GM21367 (cell line): ENCODE measurements around the gene KRT13.

Source experiments
- ATAC-seq: cut with Tn5 transposase; IDR thresholded peaks from one replicate; pipeline ENCODE4 v1.9.1; 2021; ENCODE audit not compliant: unreplicated experiment

Gene KRT13

DNA sequence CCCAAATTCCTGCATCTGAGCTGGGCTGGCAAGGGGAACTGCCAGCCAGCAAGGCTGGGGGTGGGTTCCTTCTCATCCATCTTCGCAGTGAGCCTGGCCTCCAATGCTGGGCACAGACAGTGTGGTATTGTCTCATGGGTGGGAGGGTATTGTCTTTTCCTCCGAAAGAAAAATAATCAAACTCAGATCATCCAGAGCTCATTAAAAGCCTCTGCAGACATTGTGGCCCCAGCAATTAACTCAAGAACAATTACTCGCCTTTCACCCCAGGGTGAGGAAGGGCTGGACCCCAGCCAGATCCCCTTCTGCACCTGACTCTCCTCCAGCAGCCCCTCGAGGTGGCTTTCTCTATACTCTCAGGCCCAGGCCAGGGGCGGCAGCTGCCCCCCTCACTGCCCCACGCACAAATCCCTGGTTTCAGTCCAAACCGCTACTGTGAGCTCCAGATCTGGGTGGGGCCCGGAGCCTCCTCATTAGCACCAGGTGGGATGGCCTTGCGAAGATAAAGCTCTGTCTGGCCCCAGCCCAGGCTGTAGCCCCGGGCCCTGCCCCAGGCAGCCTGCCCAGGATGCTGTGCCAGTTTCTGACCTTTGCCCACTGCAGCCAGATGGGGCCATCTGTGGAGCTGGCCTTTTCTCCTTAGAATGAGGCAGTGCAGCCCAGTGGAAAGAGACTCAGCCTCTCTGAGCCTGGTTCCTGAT lies 15.6 kb upstream of the KRT13 start:
- no peak for ATAC-seq

DNA sequence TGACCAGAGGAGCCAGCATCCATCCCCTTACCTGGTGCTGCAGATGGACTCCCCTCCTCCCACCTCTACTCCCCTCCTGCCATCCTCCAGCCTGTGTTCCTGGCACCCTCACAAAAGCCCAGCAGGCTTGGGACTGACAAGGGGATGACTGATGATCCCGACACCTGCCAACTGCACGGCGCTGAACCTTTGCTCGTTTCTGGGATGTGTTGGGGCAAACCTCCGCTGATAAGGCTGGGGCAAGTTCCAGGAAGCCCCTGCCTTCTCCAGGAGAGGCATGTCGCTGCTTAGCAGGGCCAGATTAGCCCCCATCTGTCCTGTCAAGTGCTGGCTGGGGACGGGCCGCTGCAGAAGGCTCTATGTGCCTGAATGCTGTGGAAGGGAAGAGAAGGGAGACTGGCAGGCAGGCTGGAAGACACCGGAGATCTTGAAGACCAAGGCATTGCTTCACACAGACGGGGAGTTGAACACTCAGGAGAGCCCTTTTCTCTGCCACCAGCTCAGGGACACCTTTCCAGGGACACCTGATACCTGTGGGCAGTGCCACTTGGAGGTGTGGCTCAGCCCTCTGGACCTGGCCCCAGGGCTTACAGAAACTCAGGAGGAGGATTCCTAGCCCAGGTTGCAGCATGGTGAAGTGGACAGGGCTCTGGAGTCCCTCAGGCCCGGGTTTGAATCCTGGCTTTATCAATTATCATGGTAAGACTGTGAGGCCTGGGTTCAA lies 14.3 kb upstream of the KRT13 start:
- ATAC-seq = no peak

DNA sequence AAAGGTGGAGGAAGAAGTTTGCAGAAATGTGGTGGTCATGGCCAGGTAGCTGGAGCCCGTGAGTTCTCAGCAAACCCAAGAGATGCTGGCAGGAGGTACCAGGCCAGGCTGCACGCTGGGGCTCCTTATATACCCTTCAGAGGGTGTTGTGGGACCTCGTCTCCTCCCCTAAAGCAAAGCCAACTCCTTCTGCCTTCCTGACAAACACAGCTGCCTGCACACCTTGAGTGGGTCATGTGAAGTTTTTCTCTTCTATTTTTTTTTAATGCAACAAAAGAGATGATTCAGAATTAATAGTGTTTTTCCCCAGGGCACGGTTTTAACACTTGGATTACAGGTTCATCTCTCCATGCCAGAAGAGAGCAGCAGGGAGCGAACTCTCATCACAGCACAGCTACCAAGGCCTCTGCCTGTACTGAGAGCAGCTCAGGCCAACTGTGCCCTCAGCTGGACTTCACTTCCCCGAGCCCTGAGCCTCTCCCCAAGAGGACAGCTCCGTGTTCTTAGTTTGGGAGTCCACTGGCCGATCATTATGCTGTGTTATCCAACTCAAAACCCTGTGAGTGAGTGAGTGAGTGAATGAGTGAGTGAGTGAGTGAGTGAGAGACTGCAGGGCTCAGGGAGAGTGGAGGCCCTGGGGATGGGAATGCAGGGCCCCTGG lies 13.5 kb upstream of the KRT13 start, which contains the start of gene KRT15:
KRT15 (minus strand) TSS at position 102 of the 661 bp plus-strand sequence; CDS start at position 39, 63 bp downstream.
- ATAC-seq = no peak

DNA sequence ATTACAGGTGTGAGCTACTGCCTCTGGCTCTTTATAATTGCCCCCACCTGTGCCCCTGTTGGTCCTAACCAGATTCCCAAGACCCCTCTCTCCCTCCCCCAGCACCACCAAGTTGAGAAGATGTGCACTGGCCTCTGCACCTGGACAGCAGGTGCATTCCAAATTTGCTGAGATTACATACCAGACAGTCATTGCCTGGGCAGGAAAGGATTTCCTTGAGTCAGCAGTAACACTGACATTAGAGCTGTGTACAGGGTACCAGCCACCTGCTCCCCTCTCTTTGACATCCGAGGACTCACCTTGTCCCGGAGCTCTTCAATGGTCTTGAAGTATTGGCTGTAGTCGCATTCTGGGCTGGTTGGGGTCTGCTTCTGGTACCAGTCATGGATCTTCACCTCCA lies 12.6 kb upstream of the KRT13 start:
- no peak for ATAC-seq

DNA sequence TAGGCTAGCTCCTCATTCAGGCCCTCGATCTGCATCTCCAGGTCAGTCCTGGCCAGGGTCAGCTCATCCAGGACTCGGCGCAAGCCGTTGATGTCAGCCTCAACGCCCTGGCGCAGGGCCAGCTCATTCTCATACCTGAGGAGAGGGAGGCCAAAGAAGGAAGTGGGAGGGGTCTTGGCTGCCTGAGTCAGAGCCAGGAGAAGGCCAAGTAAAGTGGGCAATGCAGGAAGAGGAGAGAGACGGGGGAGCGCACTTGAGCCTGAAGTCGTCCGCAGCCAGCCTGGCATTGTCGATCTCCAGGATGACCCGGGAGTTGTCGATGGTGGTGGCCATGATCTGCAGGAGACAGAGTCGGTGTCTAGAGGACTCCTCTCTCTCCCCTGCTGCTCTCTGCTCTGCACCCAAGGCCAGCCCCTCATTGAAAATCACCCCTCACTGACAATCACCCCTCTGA lies 11.4 kb upstream of the KRT13 start:
- no peak for ATAC-seq

DNA sequence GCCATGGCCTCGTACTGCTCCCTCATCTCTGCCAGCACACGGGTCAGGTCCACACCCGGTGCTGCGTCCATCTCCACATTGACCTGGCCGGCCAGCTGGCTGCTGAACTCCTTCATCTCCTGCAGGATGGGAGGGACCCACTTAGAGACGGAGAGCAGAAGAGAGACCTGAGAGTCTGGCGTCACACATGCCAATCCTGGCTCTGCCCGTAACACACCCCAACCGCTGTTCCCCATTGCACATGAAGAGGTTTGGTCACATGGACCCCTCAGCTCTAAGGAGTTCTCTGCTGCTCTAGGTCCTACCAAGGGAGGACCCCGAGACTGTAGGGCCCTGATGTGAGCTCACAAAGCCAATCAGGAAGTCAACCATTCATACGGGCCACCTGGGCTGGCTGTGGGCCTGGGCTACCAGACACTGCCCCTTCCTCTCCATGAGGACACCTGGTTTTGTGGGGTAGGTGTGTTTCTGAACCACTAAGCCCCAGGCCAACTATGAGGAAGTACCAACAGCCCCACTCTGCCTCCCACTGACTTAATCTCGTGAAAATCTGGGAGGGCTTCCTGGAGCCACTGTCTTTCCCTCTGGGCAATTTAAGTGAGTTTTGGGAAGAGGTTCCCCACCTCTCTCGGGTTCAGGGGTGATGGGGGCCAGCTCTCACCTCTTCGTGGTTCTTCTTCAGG lies 10.9 kb upstream of the KRT13 start:
- ATAC-seq = no peak

DNA sequence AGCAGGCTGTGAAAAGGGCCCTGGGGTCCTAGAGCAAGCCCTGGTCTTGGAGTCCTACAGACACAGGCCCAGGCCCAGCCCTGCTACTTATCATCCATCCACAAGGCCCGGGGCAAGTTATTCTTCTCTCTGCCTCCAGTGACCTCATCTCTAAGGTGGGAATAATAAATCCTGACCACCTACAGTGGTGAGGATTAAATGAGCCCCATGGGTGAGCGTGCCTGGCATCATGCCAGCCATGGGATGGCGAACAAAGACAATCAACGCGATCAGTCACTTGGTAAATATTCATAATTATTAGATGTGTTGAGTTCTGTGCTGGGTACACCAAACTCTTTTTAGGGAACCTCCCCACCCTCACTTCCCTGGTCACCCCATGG lies 7.7 kb upstream of the KRT13 start:
- ATAC-seq = no peak

DNA sequence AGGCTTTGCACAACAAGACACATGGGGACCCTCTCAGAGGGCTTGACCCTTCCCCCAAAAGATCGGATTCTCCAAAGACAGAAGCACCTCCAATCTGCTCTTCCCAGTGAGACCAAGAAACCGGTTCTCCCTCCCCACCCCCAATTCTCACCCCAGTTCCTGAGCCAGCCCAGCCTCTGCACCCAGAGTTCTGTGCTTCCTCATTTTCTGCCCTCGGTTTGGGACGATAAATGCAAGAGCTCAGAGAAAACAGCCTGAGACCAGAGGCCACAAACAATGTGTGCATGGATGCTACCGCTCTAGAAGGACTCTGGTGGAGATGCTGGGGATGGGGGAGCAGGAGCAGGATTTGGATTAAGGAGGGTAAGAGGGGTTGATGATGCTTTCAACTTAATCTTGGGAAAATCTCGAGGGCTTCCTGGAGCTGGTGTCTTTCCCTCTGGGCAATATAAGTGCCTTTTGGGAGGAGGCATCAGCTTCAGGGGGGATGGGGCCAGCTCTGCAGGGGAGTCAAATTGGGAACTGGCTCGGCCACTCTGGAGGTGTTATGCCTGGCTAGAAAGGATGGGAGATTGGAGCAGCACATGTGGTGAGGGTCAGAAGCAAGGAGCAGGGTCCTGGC lies 7.2 kb upstream of the KRT13 start:
- ATAC-seq = no peak

DNA sequence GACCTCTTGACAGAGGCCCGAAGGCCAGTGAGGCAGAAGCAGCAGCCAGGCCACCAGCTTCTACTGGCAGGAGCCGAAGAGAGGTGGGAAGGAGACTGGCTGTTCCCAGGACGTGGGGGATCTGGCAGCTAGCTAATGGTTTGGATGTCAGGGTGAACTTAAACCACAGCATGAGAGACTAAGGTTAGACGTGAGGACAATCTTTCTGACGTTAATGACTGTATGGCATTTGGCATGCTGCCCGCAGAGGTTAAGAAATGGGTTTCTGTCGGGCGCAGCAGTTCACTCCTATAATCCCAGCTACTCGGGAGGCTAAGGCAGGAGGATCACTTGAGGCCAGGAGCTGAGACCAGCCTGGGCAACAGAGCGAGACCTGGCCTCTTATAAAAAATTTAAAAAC lies 6.3 kb upstream of the KRT13 start:
- no peak for ATAC-seq

DNA sequence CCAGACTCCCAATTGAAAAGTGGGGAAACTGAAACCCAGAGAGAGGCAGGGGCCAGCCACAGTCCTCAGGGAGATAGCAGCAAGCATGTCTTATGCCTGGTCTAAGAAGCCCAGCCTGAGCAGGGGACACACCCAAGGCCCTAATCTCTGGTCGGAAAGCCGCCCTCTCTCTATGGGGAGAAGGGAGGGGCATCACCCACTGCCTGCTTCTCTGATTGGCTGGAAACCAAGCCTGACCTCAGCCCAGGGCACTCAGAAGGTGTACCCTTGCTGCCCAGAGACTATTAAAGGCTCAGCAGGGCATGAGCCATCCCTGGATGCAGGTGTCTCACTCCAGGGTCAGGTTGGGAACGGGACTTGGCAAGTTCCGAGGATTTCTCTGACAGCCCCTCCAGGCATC lies 5.7 kb upstream of the KRT13 start:
- no peak for ATAC-seq

DNA sequence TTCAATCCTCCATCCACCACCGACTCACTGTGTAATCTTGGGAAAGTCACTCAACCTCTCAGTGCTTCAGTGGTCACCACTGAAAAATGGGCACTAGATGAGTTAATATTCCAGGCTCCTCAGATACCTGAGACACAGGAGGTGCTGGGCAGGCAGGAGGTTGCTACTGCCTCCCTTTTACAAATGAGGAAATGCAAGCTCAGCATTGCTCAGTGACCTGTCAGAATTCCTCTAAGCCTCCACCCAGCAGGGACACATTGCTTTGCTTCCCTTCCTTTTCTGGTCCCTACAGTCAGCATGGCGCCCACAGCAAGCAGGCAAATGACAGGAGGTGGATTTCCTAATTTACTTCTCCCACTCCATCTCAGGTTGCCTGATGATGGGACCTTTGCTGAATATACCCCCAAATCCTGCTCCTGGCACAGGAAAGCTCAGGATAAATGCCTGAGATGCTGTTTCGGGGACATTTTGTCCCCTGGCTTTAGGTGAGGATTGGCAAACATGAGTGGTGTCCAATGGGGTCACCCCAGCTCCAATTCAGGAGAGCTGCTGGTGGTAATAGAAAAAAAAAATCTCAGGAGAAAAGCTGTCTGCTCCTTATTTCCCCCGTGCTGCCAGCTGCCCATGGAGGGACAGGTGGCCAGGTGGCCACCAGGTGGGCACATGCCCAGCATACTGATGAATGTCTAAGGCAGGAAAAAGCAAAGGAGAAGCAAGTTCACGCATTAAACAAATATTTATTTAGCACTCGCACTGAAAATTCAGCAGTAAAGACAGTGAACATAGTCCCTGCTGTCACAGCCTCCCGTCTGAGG lies 5.0 kb upstream of the KRT13 start:
- ATAC-seq = no peak

DNA sequence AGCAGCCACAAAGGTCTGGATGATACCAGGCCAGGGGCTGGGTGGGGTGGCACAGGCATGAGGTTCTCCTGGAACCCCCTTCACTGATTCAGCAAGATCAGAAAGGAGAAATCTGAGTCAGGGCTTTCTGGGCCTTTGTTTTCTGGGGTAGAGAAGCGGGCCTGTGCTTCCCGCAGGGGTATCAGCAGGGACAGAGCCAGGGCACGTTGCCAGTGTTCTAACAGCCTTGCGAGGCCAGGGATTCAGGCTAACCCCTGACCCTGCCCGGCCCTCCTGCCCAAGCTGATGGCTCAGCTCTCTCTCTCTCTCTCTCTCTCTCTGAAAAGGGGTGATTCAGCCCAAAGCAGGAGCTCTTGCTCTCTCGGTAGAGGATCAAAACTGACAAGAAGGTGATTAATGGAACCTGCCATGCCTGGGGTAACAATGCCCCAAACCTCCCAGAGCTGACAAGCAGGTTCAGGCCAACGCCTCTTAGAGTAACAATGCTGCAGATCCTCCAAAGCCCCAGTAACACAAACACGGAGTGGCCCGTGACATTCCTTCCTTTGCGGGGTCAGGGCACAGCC lies 2.0 kb upstream of the KRT13 start:
- ATAC-seq = no peak

DNA sequence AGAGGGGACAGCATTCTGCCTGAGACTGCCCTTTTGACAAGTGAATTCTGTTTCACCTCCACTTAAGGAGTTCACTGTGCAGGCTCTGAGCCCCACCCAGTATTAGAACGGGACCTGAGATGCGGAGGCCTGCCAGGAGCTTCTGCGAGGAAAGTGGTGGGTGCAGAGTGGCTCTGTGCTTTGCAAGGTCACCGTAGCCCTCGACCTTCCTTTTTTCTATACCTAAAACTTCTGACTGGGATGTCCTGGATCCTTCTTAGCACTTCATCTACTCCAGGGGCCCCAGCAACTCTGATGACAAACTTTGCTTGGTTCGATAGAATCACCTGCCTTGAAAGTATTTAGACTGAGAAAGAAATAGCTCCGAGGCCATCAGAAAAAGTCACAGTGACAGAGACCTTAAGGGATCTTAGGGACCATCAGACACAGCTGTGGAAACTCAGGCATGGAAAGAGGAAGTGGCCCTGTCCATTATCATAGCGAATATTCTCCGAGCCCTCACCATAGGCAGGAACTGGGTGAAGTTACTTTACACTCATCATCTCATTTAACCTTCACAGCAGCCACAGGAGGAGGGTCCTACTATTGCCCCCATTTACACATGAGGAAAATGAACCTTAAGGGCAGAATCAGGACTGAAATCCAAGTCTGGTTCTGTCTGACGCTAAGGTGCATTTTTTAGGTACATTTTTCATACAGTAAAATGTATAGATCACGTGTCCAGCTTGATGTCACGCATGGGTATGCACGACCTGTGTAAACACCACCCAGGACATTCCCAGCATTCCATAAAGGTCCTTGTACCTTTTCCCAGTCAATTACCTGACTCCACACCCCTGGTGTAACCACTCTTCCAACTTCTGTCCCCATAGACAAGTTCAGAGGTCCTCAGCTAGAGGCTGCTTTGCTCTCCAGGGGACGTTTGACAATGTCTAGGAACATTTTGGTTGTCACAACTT lies 676 bp upstream of the KRT13 start:
- no peak for ATAC-seq

DNA sequence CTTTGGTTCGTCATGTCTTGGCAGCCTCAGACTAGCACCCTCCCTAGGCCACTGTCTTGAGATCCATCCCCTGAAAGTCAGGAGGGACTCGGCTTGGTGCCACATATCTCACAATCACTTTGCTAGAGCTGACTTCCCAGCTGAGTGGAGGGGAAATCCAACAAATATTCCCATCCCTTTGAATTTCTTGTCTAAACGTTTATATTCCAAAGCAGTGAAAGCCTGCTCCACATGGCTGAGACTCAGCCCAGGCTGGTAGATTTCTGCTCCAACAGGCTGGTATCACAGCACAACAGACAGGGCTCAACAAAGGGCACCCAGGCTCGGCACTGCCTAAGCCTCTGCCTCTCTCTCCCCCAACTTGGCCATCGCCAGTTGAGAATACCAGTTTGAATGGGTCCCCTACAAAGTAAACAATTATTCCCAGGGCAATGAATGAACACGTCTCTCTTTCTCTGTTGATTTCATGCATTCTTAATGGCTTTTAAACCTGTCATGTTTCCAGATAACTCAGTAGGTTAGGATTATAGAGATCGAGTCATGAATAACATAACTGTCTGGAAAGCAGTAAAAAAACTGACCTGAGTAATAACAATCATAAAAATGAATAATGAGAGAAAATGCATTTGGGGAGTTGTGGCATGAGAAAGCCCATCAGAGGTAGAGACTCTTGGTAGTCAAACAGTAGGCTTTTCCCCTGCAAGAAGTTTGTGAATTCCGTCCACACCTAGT lies 1.0 kb downstream of the KRT13 start:
- no peak for ATAC-seq

DNA sequence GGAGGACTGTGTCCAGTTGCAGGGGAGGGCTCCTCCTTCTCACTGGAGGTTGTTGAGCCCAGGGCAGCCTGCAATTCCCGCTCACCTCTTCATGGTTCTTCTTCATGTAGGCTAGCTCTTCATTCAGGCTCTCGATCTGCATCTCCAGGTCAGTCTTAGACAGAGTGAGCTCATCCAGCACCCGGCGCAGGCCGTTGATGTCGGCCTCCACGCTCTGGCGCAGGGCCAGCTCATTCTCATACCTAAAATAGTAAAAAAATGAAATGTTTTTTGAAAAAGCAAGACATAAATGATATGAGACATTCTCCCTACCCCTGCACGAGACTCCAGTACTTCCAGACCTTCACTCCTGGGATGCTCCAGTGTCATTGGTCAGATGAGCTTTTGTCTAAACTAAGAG lies 2.2 kb downstream of the KRT13 start:
- no peak for ATAC-seq

DNA sequence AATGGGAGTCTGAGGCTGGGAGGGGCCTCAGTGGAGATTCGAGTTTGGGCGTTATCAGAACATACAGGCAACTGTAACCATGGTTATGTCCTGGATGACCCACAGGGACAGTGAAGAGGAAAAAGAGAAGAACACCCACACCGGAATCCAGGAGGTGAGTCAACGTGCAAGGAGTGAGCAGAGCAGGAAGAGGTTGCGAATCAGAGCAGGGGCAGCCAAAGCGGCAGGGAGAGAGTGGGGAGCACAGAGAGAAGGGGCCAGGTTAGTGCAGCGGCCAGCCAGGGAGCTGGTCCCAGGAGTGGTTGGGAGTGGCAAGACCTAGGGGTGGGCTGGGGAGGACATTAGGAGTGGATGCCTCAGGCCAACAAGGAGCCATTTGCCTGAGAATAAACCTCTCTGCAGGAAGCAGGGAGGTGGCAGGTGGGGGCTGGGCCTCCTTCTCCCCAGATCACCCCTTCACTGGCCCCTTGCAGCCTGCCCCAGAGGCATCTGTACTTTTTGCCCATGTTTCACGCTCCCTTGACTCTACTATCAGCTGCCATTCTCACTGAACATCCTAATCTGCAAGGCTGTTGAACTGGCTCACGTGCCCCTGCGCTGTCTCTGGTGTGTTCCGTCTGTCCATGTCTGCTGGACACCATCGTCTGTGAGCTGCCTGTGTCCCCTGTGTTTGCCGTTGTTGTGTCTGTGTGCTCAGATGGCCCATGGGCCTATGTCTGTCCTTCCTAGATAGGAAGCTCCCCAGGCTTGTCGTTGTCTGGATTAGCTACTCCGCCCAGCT lies 5.1 kb downstream of the KRT13 start:
- ATAC-seq = no peak

DNA sequence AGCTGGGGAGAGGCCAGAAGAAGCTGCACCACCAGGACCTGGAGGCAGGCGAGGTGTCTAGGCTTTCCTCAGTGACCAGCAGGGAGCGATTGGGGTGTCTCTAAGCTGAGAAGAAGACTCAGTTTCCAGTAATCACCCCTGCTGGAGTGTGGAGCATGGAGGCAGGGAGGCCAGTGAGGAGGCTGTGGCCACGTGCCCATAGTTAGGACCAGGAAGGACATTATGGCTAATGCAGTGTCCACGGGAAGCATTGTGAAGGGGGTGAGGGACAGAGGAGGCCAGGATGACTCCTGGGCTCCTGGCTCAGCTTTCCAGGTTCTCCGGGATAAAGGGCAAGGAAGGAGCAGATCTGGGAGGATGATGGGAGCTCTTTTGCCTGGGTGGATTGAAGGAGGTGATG lies 5.7 kb downstream of the KRT13 start:
- no peak for ATAC-seq
